Measurements from ENCODE around the gene CERS6.

Gene CERS6

DNA sequence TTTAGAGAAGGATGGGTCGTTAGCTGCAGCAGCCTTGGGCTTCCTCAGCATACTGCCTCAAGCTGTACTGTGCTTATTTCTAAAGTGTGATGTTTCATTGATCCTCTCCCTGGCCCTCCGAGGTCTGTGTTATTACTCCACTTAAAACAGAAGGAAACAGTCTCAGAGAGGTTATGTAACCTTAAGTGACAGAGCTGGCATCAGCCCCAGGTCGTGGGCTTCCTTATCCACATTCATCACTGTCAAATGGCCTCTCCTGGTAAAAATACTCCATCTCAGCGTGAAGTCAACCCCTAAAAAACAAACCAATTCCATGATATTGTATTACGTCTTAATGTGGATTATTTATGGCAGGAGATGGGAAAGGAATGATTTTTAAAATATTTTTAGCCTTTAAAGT lies 193.0 kb downstream of the CERS6 start:
- TF ChIP-seq, protein P1, sequence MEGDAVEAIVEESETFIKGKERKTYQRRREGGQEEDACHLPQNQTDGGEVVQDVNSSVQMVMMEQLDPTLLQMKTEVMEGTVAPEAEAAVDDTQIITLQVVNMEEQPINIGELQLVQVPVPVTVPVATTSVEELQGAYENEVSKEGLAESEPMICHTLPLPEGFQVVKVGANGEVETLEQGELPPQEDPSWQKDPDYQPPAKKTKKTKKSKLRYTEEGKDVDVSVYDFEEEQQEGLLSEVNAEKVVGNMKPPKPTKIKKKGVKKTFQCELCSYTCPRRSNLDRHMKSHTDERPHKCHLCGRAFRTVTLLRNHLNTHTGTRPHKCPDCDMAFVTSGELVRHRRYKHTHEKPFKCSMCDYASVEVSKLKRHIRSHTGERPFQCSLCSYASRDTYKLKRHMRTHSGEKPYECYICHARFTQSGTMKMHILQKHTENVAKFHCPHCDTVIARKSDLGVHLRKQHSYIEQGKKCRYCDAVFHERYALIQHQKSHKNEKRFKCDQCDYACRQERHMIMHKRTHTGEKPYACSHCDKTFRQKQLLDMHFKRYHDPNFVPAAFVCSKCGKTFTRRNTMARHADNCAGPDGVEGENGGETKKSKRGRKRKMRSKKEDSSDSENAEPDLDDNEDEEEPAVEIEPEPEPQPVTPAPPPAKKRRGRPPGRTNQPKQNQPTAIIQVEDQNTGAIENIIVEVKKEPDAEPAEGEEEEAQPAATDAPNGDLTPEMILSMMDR (IDR thresholded peaks at IDR 0.05; ENCODE audit: control insufficient read depth, insufficient read depth, low read depth, low read length, missing control alignments): no peak
- H3K4me3 ChIP-seq (ENCODE audit: control insufficient read depth, low read depth, low read length): no peak overlapping the region
- DNase-seq (ENCODE audit: low read depth): no peak

DNA sequence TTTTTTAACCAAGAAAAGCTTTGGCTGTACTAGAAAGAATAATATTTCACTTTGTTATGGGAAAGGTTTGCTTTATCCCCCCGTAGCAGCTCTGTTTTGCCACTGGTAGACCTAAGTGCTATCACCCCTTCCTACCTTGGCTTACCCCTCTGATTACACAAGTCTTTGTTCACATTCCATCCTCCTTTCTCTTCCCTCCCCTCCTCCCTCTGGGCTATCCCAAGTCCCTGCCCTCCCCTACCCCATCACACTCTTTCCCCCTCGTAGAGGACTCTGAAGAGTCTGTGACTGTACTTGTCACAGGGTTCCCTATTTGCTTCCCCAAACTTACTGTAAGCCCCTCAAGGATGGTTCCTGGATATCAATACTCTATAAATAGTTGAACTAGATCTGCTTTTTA lies 193.5 kb downstream of the CERS6 start:
- DNase-seq (ENCODE audit: low read depth): no peak
- TF ChIP-seq, protein P1 (IDR thresholded peaks at IDR 0.05; ENCODE audit: control insufficient read depth, insufficient read depth, low read depth, low read length, missing control alignments): no peak
- no peak overlapping the region for H3K4me3 ChIP-seq (ENCODE audit: control insufficient read depth, low read depth, low read length)

DNA sequence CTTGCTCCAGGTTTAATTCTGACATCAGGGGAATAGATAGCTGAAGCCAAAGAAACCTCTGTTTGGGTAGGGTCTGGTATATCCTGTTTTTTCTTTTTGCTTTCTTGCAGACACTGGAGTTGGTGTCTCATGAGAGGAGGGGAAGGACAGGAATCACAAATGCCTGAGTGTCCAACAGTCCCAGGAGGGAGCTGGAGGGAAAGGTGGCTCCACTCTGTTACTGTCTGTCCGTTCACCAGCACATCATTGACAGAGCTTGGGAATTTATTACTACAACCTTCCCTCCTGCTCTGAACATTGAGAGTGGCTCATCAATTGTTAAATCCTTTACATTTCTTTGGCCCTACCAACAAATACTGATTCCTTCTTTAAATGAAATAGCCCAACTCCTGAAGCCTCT lies 194.1 kb downstream of the CERS6 start:
- no peak for DNase-seq (ENCODE audit: low read depth)
- TF ChIP-seq, protein P1 (IDR thresholded peaks at IDR 0.05; ENCODE audit: control insufficient read depth, insufficient read depth, low read depth, low read length, missing control alignments): no peak
- H3K4me3 ChIP-seq (ENCODE audit: control insufficient read depth, low read depth, low read length): no peak overlapping the region

DNA sequence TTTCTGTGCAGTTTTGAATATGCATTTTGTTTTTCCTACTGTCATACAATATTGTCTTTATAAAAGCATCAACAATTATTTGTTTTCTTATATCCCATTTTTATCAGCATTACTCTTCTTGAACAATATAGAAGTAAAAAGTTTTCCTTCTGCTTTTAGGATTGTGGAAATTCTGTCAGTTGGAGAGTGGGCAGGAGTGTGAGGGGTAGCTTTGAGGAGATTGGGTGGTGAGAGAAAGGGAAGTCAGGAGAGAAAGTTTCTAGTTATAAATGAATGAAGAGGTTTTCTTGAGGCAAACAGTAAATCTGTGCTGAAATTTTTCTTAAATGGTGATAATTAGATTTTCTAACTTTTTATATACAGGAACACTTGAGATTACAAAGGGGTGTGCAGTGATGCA lies 194.7 kb downstream of the CERS6 start:
- DNase-seq (ENCODE audit: low read depth): no peak
- TF ChIP-seq, protein P1 (IDR thresholded peaks at IDR 0.05; ENCODE audit: control insufficient read depth, insufficient read depth, low read depth, low read length, missing control alignments): no peak
- H3K4me3 ChIP-seq (ENCODE audit: control insufficient read depth, low read depth, low read length): no peak overlapping the region

DNA sequence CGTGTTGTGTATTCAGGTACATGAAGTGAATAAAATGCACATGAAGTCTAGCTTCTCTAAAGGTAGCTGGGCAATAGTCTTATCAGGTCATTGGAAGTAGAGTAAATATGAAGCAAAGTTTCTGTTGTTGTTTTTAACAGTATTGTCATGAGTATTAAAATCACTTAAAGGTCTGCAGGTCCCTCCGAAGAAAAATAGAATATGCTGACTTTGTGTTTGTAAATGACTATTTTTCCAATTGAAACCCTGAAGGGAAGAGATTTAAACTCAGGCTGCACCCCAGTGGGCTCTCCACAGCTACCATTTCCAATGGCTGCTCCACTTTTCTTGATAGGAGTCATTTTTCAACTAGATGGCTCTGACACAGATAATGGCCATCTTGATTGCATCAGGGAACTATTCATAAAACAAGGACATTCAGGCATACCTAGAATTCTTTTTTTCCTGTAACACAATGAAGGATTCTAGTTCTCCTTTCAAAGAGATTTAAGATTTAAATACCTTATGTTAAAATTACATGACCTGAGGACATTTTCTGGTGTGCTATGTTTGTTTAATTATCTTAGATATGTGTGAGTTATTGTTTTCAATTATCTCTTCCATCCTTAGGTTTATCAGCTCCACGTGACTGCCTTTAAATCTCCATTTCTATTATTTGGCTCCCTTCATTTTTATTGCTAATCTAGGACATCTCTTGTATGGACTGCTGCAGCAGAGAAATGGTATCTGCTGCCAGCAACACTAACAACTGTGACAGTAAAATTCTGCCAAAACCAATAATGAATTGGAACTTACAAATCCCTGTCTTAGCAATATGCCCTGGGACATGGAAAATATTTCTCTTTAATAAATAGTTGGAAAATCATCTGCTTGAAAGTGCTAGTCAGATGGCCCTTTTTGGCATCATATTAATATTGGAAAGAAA lies 197.2 kb downstream of the CERS6 start:
- no peak overlapping the region for H3K4me3 ChIP-seq (ENCODE audit: control insufficient read depth, low read depth, low read length)
- no peak for DNase-seq (ENCODE audit: low read depth)
- TF ChIP-seq, protein P1 (IDR thresholded peaks at IDR 0.05; ENCODE audit: control insufficient read depth, insufficient read depth, low read depth, low read length, missing control alignments): no peak

DNA sequence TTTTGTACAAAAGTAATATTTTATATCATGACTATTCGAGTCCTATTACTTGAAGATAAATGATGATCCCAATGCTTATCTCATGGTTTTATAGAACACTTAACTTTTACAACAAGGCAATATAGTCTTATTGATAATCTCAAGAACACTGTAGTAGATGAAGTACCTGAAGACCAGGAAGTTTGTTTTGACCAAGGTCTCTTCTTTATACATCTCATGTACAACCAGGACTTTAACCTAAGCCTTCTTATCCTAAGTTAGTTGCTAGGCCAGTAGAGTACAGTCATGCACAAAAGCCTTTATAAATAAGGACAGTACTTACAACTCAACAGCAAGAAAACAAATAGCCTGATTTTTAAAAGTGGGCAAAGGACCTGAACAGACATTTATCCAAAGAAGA lies 198.6 kb downstream of the CERS6 start:
- H3K4me3 ChIP-seq (ENCODE audit: control insufficient read depth, low read depth, low read length): no peak overlapping the region
- DNase-seq (ENCODE audit: low read depth): no peak
- TF ChIP-seq, protein P1 (IDR thresholded peaks at IDR 0.05; ENCODE audit: control insufficient read depth, insufficient read depth, low read depth, low read length, missing control alignments): no peak
